Stimulated activated CD8-positive, alpha-beta memory T cell treated with anti-CD3 and anti-CD28 coated beads, Interleukin-15, amount 100 ng/mL, for 1 hour (primary cell): ENCODE results near the gene MORC2.
A peak's percentile ranks its signal among the peaks of the same experiment; 100 is the strongest.

Experiments
- DNase-seq: peaks from one replicate; pipeline ENCODE4 v3.0.0-alpha.2; 2020; ENCODE audit warnings: low read depth

Gene MORC2

GRCh38 chr22:30949934-30950660 is 18.5 kb downstream of the MORC2 start:
- no peak for DNase-seq

GRCh38 chr22:30948930-30949342 is 19.6 kb downstream of the MORC2 start:
- DNase-seq = no peak

GRCh38 chr22:30947816-30948454 is 20.6 kb downstream of the MORC2 start:
- DNase-seq = no peak

GRCh38 chr22:30947173-30947815 is 21.3 kb downstream of the MORC2 start:
- DNase-seq = no peak

- no peak for DNase-seq
Measured at GRCh38 chr22:30946354-30946753, 22.2 kb downstream of the MORC2 start.

GRCh38 chr22:30945653-30946052 is 22.9 kb downstream of the MORC2 start:
- no peak for DNase-seq

GRCh38 chr22:30944986-30945385 is 23.6 kb downstream of the MORC2 start:
- DNase-seq = no peak

- DNase-seq = peak; percentile 32
Measured at GRCh38 chr22:30943368-30943767, 25.2 kb downstream of the MORC2 start.

GRCh38 chr22:30941363-30941740 is 27.2 kb downstream of the MORC2 start:
- DNase-seq = no peak

GRCh38 chr22:30940685-30941362 is 27.8 kb downstream of the MORC2 start:
- DNase-seq = no peak

- DNase-seq = no peak
Measured at GRCh38 chr22:30934053-30934452, 34.5 kb downstream of the MORC2 start.

GRCh38 chr22:30933457-30933856 is 35.1 kb downstream of the MORC2 start:
- no peak for DNase-seq

- DNase-seq = no peak
Measured at GRCh38 chr22:30932661-30933060, 35.9 kb downstream of the MORC2 start.

- no peak for DNase-seq
Measured at GRCh38 chr22:30931541-30932300, 36.9 kb downstream of the MORC2 start.

GRCh38 chr22:30930228-30930627 is 38.3 kb downstream of the MORC2 start:
- no peak for DNase-seq

GRCh38 chr22:30928401-30928800 is 40.2 kb downstream of the MORC2 start:
- DNase-seq = no peak

- no peak for DNase-seq
Measured at GRCh38 chr22:30927806-30928205, 40.8 kb downstream of the MORC2 start.

- no peak for DNase-seq
Measured at GRCh38 chr22:30926706-30927105, 41.9 kb downstream of the MORC2 start.

- no peak for DNase-seq
Measured at GRCh38 chr22:30925667-30926066, 42.9 kb downstream of the MORC2 start.

GRCh38 chr22:30923168-30923900 is 45.2 kb downstream of the MORC2 start:
- DNase-seq = no peak

GRCh38 chr22:30922151-30922611 is 46.4 kb downstream of the MORC2 start:
- DNase-seq = peak; percentile 68
